ENCODE measurements around the gene UFD1. TPM values are rescaled to one million over a fixed set of nuclear protein-coding genes. Genes with fewer than 3 reads are reported as not detected.

UFD1 gene
- total and polyA plus RNA-seq, 4 donors, result 23.1 to 111 (median 70.0) TPM

DNA sequence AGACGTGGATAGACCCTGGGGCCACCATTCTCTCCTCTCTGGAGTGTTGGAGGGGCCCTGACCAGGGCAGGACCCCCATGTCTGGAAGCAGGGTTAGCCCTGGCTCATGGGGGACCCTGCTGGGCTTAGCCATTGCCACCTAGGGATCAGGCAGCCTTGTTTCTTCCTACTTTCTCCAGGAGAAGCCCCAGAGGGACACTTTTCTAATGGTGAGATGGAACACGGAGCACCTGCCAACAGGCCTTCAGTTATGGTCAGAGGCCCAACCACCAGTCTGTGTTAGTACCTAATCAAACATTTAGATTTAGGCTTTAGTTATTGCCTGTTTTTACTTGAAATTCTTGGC is 29.6 kb downstream of the UFD1 start:
- H3K4me3 ChIP-seq, result no peak overlapping the region
- DNase-seq, result no peak
- WGBS, 2 donors, result 83 to 98% methylated on average over 2 of the region's 2 CpGs
- H3K9ac ChIP-seq (ENCODE audit: insufficient read depth in 1 of 2, low read length in 2 of 2), result no peak overlapping the region
- no peaks in the 10 kb centered on the region for H3K9me3 ChIP-seq (ENCODE audit: control insufficient read depth in 4 of 4, insufficient read depth in 3 of 4, low read length in 3 of 4)
- H3K27ac ChIP-seq (ENCODE audit: low read depth in 1 of 2, low read length in 1 of 2), result no peak overlapping the region
- H3K36me3 ChIP-seq (ENCODE audit: control insufficient read depth in 4 of 4, insufficient read depth in 4 of 4, low read length in 4 of 4), result peaks cover 2 to 16% (median 10%) of the 10 kb centered on the region in 4 donors
- H3K27me3 ChIP-seq (ENCODE audit: control insufficient read depth in 3 of 3, insufficient read depth in 3 of 3, low read length in 2 of 3), result no peaks in the 10 kb centered on the region
- H3K4me1 ChIP-seq (ENCODE audit: control insufficient read depth in 5 of 5, insufficient read depth in 5 of 5, low read length in 5 of 5), result peaks cover 3 to 19% (median 10%) of the 10 kb centered on the region in 5 donors
- ATAC-seq (ENCODE audit: insufficient read depth, low FRiP score), result no peak
- TF ChIP-seq, protein P1, sequence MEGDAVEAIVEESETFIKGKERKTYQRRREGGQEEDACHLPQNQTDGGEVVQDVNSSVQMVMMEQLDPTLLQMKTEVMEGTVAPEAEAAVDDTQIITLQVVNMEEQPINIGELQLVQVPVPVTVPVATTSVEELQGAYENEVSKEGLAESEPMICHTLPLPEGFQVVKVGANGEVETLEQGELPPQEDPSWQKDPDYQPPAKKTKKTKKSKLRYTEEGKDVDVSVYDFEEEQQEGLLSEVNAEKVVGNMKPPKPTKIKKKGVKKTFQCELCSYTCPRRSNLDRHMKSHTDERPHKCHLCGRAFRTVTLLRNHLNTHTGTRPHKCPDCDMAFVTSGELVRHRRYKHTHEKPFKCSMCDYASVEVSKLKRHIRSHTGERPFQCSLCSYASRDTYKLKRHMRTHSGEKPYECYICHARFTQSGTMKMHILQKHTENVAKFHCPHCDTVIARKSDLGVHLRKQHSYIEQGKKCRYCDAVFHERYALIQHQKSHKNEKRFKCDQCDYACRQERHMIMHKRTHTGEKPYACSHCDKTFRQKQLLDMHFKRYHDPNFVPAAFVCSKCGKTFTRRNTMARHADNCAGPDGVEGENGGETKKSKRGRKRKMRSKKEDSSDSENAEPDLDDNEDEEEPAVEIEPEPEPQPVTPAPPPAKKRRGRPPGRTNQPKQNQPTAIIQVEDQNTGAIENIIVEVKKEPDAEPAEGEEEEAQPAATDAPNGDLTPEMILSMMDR (IDR thresholded peaks at IDR 0.05; ENCODE audit: control extremely low read depth, extremely low read depth), result no peak

DNA sequence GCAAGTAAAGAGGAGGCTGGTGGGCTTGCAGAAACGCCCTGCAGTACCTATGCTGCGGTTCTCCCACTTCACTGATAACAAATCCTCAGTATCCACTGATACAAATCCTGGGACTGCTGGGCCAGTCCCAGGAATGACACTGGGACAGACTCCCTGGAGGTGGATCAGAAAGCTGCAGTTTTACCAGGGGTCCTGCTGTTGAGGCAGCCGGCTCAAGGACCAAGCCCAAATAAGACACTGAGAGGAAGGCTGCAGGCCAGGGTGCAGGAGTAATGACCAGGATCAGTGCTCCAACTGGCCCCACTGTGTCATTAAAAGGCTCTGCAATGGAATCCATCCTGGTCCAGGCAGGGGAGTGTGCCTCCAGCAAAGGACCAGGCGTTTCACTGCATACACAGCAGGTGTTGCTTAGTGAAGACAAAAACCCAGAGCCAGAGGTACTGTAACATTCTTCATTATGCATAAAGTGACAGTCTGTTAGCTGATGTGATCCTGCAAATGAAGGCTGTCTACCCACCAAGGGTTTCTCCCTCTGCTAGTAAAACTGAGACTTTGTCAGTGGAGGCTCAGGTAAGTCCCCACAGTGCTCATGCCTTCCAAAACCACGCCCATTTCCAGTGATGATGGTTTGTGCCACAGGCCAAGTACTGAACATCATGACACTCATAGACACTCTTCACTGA is 30.1 kb downstream of the UFD1 start:
- peaks cover 2 to 16% (median 10%) of the 10 kb centered on the region in 4 donors for H3K36me3 ChIP-seq (ENCODE audit: control insufficient read depth in 4 of 4, insufficient read depth in 4 of 4, low read length in 4 of 4)

DNA sequence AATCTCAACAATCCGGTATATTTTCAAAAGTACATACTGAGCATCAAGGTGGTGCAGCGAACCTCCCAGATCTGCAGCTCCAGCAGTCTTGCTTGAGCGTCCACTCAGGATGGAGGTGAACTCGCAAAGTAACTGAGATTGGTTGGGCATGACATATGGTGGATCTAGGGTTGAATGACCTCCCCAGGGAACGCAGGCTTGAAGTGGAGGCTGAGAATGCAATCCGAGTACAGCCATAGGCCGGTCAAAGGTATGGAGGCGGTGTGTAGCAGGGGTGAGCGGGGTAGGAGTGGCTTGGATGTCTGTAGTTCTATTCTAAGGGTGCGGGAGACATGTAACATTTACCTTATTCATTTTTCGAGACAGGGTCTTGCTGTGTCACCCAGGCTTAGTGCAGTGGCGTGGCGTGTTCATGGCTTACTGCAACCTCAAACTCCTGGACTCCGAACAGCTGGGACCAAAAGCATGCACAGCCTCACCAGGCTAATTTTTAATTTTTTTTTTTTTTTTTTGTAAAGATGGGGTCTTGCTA is 30.9 kb downstream of the UFD1 start:
- Histone ChIP-seq H3K36me3 (ENCODE audit: control insufficient read depth in 4 of 4, insufficient read depth in 4 of 4, low read length in 4 of 4) (peaks cover 2 to 14% (median 8%) of the 10 kb centered on the region in 4 donors), H3K4me3 (peak overlapping the region; percentile 90), H3K9me3 (ENCODE audit: control insufficient read depth in 4 of 4, insufficient read depth in 3 of 4, low read length in 3 of 4) (no peaks in the 10 kb centered on the region), H3K4me1 (ENCODE audit: control insufficient read depth in 5 of 5, insufficient read depth in 5 of 5, low read length in 5 of 5) (peaks cover 3 to 19% (median 10%) of the 10 kb centered on the region in 5 donors), H3K9ac (ENCODE audit: insufficient read depth in 1 of 2, low read length in 2 of 2) (peak overlapping the region; percentile 63 to 67), H3K27ac (ENCODE audit: low read depth in 1 of 2, low read length in 1 of 2) (peak overlapping the region; percentile 96 to 99), H3K27me3 (ENCODE audit: control insufficient read depth in 3 of 3, insufficient read depth in 3 of 3, low read length in 2 of 3) (no peaks in the 10 kb centered on the region)
- DNase-seq (peak; percentile 56 to 64 (median 60)), ATAC-seq (ENCODE audit: insufficient read depth, low FRiP score) (no peak)
- WGBS, 2 donors, result 20 to 21% methylated on average over 14 of the region's 14 CpGs
- TF ChIP-seq, protein P1 (IDR thresholded peaks at IDR 0.05; ENCODE audit: control extremely low read depth, extremely low read depth), result no peak

More for the DNA sequence above, 30.1 kb downstream of the UFD1 start:
- Histone ChIP-seq H3K9ac (ENCODE audit: insufficient read depth in 1 of 2, low read length in 2 of 2) (no peak overlapping the region), H3K27ac (ENCODE audit: low read depth in 1 of 2, low read length in 1 of 2) (no peak overlapping the region), H3K4me3 (no peak overlapping the region), H3K4me1 (ENCODE audit: control insufficient read depth in 5 of 5, insufficient read depth in 5 of 5, low read length in 5 of 5) (peaks cover 3 to 19% (median 10%) of the 10 kb centered on the region in 5 donors), H3K9me3 (ENCODE audit: control insufficient read depth in 4 of 4, insufficient read depth in 3 of 4, low read length in 3 of 4) (no peaks in the 10 kb centered on the region), H3K27me3 (ENCODE audit: control insufficient read depth in 3 of 3, insufficient read depth in 3 of 3, low read length in 2 of 3) (no peaks in the 10 kb centered on the region)
- TF ChIP-seq, protein P1 (IDR thresholded peaks at IDR 0.05; ENCODE audit: control extremely low read depth, extremely low read depth), result no peak
- ATAC-seq (ENCODE audit: insufficient read depth, low FRiP score) (no peak), DNase-seq (no peak)
- WGBS, 2 donors, result 80 to 92% methylated on average over 5 of the region's 5 CpGs
